Bronchial epithelial cell (primary cell): ENCODE data around the gene GPI. TPM values are rescaled to one million over a fixed set of nuclear protein-coding genes. Genes with fewer than 3 reads are reported as not detected.
"Not testable (repeated sequence)": the region's sequence is repeated elsewhere in the genome, so short reads cannot be mapped to it uniquely, and the experiment has no call there.

Experiments used
- DNase-seq: peaks from one replicate; pipeline ENCODE4 v3.0.0-alpha.2; 2010; ENCODE audit warnings: low read depth
- FAIRE-seq: peaks from 2 replicates; lab custom pipeline; 2011; peaks lifted over from hg19 to GRCh38; lab: Jason Lieb, UNC
- H3K27me3 ChIP-seq: 2 replicates; pipeline ENCODE4 v1.5.1; 2011; ENCODE audit warnings: low read length; ENCODE audit not compliant: control insufficient read depth, insufficient read depth
- H3K36me3 ChIP-seq: 2 replicates; pipeline ENCODE4 v1.5.1; 2011; ENCODE audit warnings: low read length; ENCODE audit not compliant: control insufficient read depth, insufficient read depth
- H3K4me3 ChIP-seq: 2 replicates; pipeline ENCODE4 v1.5.1; 2011; ENCODE audit warnings: mild to moderate bottlenecking, low read depth, low read length, control low read depth
- total RNA-seq: library from RNA; depleted of rRNA; stranded (reverse); fragments of >200 nt; gene quantifications from 2 replicates; pipeline ENCODE4 v1.2.1, GENCODE V29; 2014
- TF ChIP-seq, protein P1 (sequence below): IDR thresholded peaks from 2 replicates; pipeline ENCODE4 v1.5.1; 2011; ENCODE audit warnings: mild to moderate bottlenecking, moderate library complexity, low read length, control low read depth, inconsistent platforms; ENCODE audit not compliant: insufficient read depth, severe bottlenecking

Gene GPI
- total RNA-seq, 1 donor from 2014 or later, result 130 TPM

DNA sequence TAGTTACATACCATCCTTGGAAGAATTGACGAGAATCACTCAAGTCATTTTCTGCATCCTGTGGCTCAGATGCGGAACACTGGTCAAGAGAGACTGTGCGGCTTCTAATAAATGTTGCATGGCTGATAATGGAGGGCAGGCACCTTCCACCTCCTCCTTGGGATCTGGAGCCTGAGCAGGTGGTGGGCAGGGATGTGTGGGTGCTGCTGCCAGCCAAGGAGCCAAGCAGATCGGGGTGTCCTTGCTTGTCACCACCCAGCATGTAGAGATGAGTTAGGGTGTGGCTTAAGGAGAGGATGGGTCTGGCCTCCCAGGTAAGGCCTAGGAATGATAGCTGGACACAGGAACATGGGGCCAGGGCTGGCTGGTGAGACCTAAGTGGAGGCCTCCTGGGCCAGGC is 17.5 kb downstream of the GPI start:
- TF ChIP-seq, protein P1, sequence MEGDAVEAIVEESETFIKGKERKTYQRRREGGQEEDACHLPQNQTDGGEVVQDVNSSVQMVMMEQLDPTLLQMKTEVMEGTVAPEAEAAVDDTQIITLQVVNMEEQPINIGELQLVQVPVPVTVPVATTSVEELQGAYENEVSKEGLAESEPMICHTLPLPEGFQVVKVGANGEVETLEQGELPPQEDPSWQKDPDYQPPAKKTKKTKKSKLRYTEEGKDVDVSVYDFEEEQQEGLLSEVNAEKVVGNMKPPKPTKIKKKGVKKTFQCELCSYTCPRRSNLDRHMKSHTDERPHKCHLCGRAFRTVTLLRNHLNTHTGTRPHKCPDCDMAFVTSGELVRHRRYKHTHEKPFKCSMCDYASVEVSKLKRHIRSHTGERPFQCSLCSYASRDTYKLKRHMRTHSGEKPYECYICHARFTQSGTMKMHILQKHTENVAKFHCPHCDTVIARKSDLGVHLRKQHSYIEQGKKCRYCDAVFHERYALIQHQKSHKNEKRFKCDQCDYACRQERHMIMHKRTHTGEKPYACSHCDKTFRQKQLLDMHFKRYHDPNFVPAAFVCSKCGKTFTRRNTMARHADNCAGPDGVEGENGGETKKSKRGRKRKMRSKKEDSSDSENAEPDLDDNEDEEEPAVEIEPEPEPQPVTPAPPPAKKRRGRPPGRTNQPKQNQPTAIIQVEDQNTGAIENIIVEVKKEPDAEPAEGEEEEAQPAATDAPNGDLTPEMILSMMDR, result no peak
- H3K36me3 ChIP-seq, result peaks cover 62% of the 10 kb centered on the region
- H3K27me3 ChIP-seq, result no peaks in the 10 kb centered on the region
- DNase-seq, result no peak
- H3K4me3 ChIP-seq, result no peak overlapping the region
- no peak for FAIRE-seq

DNA sequence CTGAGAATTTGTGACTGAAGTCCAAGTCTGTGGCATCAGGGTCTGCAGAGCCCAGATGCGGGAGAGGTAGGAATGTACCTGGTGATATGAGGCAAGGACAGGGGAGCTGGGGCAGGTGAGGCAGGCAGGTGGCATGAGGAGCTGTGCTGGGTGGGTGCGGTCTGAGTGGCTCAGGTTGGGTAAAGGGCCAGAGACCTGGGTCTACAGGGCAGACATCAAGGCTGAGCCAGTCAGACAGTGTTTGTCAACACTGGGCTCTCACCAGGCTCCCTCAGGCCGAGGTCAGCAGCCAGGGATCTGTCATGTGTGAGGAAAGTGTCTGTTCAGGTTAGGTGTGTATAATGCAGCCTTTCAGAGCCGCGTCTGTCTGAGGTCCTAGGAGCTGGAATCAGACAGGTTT is 18.6 kb downstream of the GPI start:
- FAIRE-seq (peak; percentile 7), DNase-seq (no peak)
- peaks cover 62% of the 10 kb centered on the region for H3K36me3 ChIP-seq
- H3K4me3 ChIP-seq, result no peak overlapping the region
- TF ChIP-seq, protein P1, result no peak
- no peaks in the 10 kb centered on the region for H3K27me3 ChIP-seq

DNA sequence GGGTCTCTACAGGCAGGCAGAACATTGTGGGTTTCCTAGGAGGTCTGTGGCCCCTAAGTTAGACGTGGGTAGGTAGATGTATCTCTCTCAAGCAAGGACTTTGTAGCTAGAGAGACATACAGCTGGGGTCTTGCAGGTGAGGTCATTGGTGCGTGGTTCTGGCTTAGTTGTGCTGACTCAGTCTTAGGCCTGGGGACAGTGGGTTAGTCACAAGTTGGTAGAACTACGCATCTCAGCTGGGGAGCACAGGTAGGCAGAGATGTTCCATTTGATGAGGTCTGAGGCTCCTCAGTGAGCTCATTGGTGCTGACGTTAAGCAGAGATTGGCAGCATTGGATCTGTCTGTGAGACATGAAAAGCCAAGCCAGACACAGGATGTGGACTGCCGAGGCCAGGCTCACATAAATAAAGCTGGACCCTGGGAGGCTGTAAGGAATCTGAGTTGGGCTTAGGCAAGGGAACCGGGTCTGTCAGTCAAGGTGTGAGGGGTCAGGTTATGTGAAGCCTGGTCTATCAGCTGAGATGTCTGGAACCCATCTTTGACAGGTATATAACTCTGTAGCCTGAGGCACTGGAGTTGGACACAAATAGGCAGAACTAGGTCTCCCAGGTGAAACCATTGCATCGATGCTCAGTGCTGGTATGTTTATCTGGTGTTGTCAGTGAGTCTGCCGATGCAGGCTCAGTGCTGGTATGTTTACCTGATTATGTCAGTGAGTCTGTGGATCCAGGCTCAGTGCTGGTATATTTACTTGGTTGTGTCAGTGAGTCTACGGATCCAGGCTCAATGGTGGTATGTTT is 21.8 kb downstream of the GPI start:
- H3K4me3 ChIP-seq, result no peak overlapping the region
- TF ChIP-seq, protein P1, result no peak
- H3K27me3 ChIP-seq, result no peaks in the 10 kb centered on the region
- FAIRE-seq (no peak), DNase-seq (no peak)
- H3K36me3 ChIP-seq, result peaks cover 55% of the 10 kb centered on the region

DNA sequence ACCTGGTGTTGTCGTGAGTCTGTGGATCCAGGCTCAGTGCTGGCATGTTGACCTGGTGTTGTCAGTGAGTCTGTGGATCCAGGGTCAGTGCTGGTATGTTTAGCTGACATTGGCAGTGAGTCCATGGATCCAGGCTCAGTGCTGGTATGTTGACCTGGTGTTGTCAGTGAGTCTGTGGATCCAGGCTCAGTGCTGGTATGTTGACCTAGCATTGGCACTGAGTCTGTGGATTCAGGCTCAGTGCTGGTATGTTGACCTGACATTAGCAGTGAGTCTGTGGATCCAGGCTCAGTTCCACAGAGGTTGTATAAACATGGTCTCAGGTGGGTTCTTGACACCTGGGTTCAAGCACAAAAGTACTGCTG is 22.4 kb downstream of the GPI start:
- TF ChIP-seq, protein P1, result no peak
- DNase-seq, result no peak
- Histone ChIP-seq H3K4me3 (no peak overlapping the region), H3K36me3 (peaks cover 49% of the 10 kb centered on the region), H3K27me3 (no peaks in the 10 kb centered on the region)
- no peak for FAIRE-seq

DNA sequence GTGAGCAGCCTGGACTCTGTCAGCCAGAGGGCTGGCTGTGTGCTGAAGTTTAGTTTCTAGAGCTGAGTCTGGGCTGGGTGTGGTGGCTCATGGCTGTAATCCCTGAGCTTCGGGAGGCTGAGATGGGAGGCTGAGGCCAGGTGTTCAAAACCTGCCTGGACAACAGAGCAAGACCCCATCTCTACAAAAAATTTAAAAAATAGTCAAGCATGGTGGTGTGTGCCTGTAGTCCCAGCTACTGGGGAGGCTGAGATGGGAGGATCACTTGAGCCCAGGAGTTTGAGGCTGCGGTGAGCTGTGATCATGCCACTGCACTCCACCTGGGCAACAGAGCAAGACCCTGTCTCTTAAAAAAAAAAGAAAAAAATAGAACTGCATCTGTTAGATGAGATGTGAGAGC is 23.7 kb downstream of the GPI start:
- not testable (repeated sequence) for DNase-seq, H3K27me3 ChIP-seq, FAIRE-seq, H3K4me3 ChIP-seq
- peaks cover 46% of the 10 kb centered on the region for H3K36me3 ChIP-seq

DNA sequence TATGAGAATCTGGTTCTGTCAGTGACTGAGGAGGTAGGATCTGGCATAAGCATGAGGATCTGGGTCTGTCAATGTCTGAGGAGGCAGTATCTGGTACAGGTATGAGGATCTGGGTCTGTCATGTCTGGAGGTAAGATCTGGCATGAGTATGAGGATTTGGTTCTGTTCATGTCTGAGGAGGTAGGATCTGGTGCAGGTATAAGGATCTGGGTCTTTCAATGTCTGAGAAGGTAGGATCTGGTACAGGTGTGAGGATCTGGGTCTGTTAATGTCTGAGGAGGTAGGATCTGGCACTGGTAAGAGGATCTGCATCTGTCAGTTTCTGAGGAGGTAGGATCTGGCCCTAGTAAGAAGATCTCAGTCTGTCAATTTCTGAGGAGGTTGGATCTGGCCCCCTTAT is 26.8 kb downstream of the GPI start:
- no peak for DNase-seq
- H3K4me3 ChIP-seq, result no peak overlapping the region
- H3K27me3 ChIP-seq, result no peaks in the 10 kb centered on the region
- FAIRE-seq, result no peak
- TF ChIP-seq, protein P1, result no peak
- peaks cover 50% of the 10 kb centered on the region for H3K36me3 ChIP-seq
